GM19438 (cell line): ENCODE results near the gene CRYM.
"Not testable (repeated sequence)": the region's sequence is repeated elsewhere in the genome, so short reads cannot be mapped to it uniquely, and the experiment has no call there.

Source experiments
- ATAC-seq: cut with Tn5 transposase; IDR thresholded peaks from one replicate; pipeline ENCODE4 v1.9.1; 2021; ENCODE audit warnings: low read depth; ENCODE audit not compliant: unreplicated experiment

The CRYM gene

DNA sequence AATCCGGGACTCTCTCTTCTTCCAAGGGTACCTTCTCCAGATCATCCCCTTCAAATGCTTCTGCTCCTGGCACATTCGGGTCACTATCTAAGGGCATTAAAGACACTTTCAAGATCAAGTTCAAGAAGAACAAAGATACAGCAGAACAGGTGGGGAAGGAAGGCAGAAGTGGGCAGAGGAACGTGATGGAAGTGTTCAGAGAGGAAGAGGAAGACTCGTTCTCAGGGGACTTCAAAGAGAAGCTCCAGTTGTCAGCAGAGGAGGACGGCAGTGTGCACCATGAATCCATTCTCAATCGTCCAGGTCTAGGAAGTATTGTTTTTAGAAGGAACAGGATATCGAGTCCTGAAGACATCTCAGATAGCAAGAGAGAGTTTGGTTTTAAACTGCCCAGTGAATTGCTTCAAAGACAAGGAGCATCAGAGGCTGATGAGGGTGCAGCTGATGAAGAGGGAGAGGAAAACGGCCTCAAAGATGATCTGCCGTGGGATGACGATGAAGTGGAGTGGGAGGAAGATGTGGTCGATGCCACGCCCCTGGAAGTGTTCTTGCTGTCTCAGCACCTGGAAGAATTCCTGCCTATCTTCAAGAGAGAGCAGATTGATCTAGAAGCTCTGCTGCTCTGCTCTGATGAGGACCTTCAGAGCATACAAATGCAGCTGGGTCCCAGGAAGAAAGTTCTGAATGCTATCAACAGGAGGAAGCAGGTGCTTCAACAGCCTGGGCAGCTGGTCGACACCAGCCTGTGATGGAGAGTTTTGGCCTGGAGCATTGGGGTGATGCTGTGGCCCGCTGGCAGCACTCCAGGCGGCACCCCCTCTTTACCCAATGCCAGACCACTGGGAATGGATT lies 27.8 kb downstream of the CRYM start:
- no peak for ATAC-seq

DNA sequence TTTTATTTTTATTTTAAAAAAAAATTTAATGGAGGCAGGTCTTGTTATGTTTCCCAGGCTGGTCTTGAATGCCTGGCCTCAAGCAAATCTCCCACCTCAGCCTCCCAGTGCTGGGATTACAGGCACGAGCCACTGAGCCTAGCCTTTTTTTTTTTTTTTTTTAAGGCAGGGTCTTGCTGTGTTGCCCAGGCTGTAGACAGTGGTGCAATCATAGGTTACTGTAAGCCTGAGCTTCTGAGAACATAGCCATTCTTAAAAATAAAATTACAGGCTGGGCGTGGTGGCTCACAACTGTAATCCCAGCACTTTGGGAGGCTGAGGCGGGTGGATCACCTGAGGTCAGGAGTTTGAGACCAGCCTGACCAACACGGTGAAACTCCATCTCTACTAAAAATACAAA lies 29.9 kb downstream of the CRYM start:
- ATAC-seq, result not testable (repeated sequence)

DNA sequence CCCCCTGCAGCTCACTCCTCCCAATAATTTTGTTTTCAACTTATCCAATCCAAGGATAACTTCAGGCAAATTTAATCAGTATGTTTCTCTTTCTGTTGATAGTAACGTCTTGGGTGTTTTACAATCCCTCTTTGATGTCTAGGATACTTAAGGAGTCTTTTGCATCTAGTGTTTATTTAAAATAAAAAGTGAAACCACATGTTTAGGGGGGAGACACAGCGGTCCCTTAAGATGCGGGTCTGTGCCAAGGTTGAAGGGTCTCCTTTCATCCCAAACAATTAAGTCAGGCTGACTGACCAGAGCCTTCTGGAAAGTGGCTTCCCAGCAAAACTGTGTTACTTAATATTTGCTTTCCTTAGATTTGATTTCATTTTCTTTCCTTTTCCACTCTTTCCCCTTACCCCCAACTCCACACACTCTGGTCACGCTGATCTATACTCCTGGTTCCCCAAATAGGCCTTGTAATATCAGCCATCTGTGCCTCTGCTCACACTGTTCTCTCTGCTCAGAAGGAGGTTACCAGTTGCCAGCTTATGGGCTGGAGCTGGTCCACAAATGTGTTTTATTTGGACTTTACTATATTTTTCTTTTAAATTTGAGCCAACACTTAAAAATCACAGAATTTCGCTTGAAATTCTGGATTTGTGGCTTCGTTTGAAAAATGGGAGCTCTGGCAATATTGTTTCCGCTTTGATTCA lies 33.4 kb downstream of the CRYM start:
- no peak for ATAC-seq

DNA sequence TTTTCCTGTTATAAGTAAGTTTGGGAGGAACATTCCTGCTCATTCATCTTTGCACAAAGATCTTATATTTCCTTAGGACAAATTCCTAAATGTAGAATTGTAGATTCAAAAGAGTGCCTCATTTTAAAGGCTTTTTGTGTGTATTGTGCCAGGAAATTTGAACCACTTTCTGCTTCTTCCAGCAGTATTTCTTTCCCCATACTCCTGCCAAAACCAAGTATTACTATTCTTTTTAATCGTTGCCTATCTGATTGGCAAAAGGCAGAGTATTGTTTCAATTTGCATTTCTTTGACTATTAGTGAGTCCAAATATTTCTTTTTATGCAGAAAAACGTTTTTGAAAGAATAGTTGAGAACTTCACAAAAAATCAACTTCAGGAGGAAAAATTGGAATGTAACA lies 35.3 kb downstream of the CRYM start:
- no peak for ATAC-seq

GRCh38 chr16:21239646-21240045 lies 38.4 kb downstream of the CRYM start:
- ATAC-seq, result no peak

DNA sequence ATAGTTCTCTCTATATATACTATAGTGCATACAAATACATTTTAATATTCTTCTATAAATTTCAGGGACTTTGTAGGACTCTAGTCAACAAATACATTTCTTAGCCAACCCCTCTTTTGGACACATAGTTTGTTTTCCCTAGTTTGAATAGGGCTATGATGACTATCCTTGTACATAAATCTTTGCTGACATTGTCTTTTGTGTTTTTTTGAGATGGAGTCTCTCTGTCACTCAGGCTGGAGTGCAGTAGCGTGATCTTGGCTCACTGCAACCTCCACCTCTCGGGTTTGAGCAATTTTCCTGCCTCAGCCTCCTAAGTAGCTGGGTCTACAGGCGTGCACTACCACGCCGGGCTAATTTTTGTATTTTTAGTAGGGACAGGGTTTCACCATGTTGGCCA lies 41.3 kb downstream of the CRYM start:
- ATAC-seq, result no peak

- ATAC-seq, result no peak
Observed at GRCh38 chr16:21235199-21235585, 42.9 kb downstream of the CRYM start.

GRCh38 chr16:21233521-21234150 lies 44.5 kb downstream of the CRYM start, which contains the start of gene ANKS4B:
Gene ANKS4B, plus strand, starts transcription at chr16:21233699. Its CDS starts 39 bp downstream, at chr16:21233738.
- no peak for ATAC-seq

DNA sequence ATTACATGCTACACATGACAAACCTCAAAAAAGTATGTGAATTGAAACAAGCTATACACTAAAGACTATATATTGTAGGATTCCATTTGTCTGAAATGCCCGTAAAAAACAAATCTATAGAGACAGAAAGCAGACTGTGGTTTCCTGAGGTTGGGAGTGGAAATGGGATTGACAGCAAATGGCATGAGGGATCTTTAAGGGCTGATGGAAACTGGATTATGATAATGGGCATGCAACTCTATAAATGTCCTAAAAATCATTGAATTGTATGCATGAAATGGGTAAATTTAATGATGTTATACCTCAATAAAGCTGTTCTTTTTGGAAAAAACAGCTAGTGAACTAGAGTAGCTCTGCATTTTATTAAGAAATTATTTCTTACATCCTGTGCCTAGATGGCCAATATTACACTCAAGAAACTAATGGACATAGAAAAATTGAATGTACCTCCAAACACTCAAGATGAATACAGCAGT lies 45.0 kb downstream of the CRYM start:
- no peak for ATAC-seq

DNA sequence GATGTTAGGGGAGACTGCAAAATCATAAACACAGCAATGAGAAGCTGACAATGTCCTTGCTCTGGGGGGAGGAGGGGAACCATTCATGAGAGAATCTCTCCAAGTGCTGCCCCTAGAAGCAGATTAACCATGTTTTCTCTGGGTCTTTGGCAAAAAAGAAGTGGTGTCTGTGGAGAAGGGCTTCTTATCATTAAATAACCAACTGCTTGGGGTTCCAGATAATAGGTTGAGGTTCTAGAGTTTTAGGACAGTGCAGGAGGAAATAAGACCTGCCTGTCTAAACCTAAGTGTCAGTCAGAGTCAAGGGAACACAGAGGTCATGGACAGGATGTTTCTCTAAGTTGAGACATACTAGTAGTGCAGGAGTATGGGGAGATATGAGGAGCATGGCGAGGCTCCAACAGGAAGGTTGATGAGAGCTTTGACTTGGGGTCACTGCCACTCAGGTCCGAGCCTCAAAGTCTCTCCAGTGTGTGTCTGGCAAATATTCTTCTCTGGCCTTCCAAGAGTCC lies 49.7 kb downstream of the CRYM start:
- no peak for ATAC-seq

DNA sequence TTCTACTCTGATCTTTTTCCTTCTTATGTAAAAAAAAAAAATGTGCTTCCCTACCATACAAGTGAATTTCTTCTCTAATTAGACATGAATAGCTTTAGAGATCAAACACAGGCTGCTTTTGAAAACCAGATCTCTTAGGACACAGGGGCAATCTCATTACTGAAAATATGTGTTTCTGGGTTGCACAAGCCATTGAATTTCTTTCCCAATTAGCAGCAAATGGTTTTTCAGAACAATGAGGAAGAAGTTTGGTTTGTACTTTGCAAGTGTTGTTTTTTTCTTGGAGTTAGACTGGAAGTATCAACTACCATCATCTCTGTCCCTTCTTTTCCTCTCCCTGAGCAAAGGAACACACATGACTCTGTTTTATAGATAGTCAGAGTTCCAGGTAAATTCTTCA lies 50.2 kb downstream of the CRYM start:
- no peak for ATAC-seq

- no peak for ATAC-seq
Observed at GRCh38 chr16:21226749-21227148, 51.3 kb downstream of the CRYM start.

DNA sequence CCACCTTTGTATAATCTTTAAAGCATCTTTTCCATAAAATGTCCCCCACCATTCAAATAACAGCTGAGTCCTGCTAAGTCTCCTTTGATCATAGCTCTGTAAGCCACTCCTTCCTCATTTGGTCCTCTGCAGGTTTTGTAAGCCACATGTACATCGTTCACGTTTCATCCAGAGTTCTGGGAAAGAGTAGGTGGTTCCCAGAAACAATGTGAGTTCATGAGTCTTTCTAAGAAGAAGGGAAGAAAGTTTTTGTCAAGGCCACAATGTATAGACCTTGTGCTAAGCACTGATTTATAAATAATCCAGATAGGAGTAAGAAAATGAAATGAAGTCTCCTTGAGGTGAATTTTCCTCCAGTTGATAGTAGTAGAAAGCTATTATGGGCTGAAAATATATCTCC lies 53.3 kb downstream of the CRYM start:
- no peak for ATAC-seq

GRCh38 chr16:21223787-21224186 lies 54.3 kb downstream of the CRYM start:
- no peak for ATAC-seq

- ATAC-seq, result no peak
Observed at GRCh38 chr16:21222495-21223337, 55.4 kb downstream of the CRYM start.

DNA sequence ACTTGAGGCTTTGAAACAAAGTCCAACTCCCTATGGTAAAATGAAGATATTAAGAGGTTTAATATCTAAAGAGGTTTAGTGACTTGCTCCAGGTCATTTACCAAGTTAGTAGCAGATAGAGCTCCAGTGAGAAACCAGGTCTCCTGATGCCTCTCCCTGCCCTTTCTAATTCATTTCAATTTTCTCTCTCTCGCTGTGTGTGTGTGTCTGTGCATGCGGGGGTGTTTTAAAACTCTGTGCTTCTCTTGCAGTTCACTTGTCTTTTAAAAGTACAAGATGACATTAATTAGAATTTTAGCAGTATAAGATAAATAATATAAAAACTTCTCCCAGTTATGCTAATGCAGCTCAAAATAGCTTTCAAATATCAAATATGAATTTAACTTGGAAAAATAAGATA lies 58.5 kb downstream of the CRYM start:
- no peak for ATAC-seq

DNA sequence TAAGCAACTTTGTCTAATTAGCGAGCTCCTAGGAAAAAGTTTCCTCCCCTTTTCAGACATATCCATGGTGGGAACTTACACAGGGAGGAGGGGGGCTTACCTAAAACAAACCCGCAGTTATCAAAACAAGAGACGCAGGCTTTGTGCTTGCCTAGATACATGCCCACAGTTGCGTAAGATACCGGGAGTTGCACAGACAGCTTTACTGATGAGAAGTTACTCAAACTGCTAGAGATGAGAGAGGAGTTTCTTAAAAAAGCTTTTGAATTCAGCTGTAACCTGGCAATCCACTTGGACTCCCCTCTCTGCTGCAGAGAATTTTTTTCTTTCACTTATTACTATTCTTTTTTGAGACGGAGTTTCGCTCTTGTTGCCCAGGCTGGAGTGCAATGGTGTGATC lies 59.9 kb downstream of the CRYM start:
- no peak for ATAC-seq

- no peak for ATAC-seq
Observed at GRCh38 chr16:21217121-21217520, 61.0 kb downstream of the CRYM start.

DNA sequence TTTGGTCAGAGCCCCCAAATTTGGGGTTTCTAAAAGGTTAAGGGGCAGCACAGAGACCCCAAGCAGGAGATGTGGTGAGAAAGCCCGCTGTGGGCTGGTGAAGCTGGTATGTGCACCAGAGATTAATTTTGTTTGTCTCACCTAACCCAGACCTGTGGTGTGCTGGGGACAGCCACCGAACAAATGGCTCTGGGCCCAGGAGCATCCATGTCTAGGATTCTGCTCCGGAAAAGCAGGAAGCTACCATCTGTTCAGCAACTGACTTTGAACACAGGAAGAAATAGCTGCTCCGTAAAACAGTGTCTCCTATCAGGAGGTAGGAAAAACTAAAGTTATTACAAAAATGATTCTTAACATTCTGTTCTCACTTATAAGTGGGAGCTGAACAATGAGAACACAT lies 64.0 kb downstream of the CRYM start:
- ATAC-seq, result no peak

DNA sequence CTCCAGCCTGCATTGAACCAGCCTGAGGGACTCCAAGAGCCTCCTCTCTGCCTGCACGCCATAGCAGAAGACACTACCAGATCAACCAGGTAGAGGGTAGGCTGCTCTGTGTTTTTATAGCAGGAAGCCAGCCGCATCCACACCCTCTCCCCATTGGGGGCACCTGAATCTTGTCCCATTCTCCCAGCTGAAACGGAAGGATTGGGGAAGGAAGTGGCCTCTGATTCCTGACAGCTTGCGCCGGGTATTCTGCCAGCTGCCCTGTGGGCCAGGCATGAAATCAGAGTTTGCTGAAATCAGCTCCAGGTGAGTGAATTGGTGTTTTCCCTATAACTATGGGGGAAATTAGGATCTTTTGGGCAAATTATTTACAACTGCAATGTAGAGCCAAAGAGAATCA lies 66.6 kb downstream of the CRYM start, which contains the start of gene ZP2:
ZP2 (minus strand) TSS at position 89 of the 400 bp plus-strand sequence; CDS start at position 62, 27 bp downstream.
- no peak for ATAC-seq
